SK-N-SH (cell line): Measurements from ENCODE around the gene FRMPD3. TPM values are rescaled to one million over a fixed set of nuclear protein-coding genes. Genes with fewer than 3 reads are reported as not detected.

Source experiments
- CTCF ChIA-PET: fragments of 300-600, 350-600 bp; formaldehyde crosslinking; extraction: SDS; loops from one replicate; lab custom pipeline; 2021; lab: Yijun Ruan, JAX
- POLR2A ChIA-PET: fragments of 350-600 bp; sonication (Branson Sonifier 250); formaldehyde crosslinking; extraction: SDS; loops from one replicate; lab custom pipeline; 2020; ENCODE audit warnings: antibody characterized with exemption, inconsistent platforms; lab: Yijun Ruan, JAX
- DNase-seq: peaks from one replicate; pipeline ENCODE4 v3.0.0; 2012
- H2AFZ ChIP-seq: fragments of 200-600 bp; sonication (generic); 2 replicates; pipeline ENCODE4 v1.8.1; 2016; ENCODE audit warnings: antibody characterized with exemption, mild to moderate bottlenecking, low read depth
- H3F3A ChIP-seq: fragments of 200-600 bp; sonication (generic); replicated peaks from 2 replicates; pipeline ENCODE3; 2016; ENCODE audit warnings: antibody characterized with exemption, mild to moderate bottlenecking; ENCODE audit not compliant: insufficient read depth
- H3K27ac ChIP-seq, 2 experiments: fragments of 200-500 bp in 1 of 2; fragments of 200-600 bp in 1 of 2; sonication (Bioruptor generic) in 1 of 2; sonication (generic), shearing (Covaris generic) in 1 of 2; 2 replicates each; pipeline versions ENCODE4 v1.5.1 to v1.6.1; 2014 to 2016; ENCODE audit warnings: low read depth in 2 of 2, inconsistent platforms in 1 of 2, low read length in 1 of 2, mild to moderate bottlenecking in 1 of 2, mixed read lengths in 1 of 2
- H3K27me3 ChIP-seq: fragments of 200-600 bp; sonication (generic), shearing (Covaris generic); 2 replicates; pipeline ENCODE4 v1.6.1; 2016; ENCODE audit warnings: mixed run types; ENCODE audit not compliant: insufficient read depth
- H3K36me3 ChIP-seq, 2 experiments: fragments of 200-500 bp in 1 of 2; fragments of 200-600 bp in 1 of 2; sonication (Bioruptor generic) in 1 of 2; sonication (generic) in 1 of 2; replicated peaks in 1 of 2; 2 replicates each; pipeline versions ENCODE3 to v1.5.1; 2014 to 2016; ENCODE audit warnings: low read length in 1 of 2, mild to moderate bottlenecking in 1 of 2; ENCODE audit not compliant: insufficient read depth in 2 of 2, control insufficient read depth in 1 of 2
- H3K4me1 ChIP-seq, 2 experiments: fragments of 200-500 bp in 1 of 2; fragments of 200-600 bp in 1 of 2; sonication (Bioruptor generic) in 1 of 2; sonication (generic), shearing (Covaris generic) in 1 of 2; 2 replicates each; pipeline versions ENCODE4 v1.5.1 to v1.6.1; 2014 to 2016; ENCODE audit warnings: low read depth in 1 of 2, low read length in 1 of 2, mixed run types in 1 of 2; ENCODE audit not compliant: insufficient read depth in 2 of 2, control insufficient read depth in 1 of 2
- H3K4me2 ChIP-seq: fragments of 200-600 bp; sonication (generic), shearing (Covaris generic); 2 replicates; pipeline ENCODE4 v1.6.1; 2017; ENCODE audit warnings: mixed run types
- H3K4me3 ChIP-seq, 2 experiments: fragments of 200-500 bp in 1 of 2; fragments of 200-600 bp in 1 of 2; sonication (Bioruptor generic) in 1 of 2; sonication (generic), shearing (Covaris generic) in 1 of 2; 2 replicates each; pipeline versions ENCODE4 v1.5.1 to v1.8.1; 2014 to 2016; ENCODE audit warnings: low read depth in 2 of 2, inconsistent platforms in 1 of 2, low read length in 1 of 2, mild to moderate bottlenecking in 1 of 2, mixed read lengths in 1 of 2, moderate library complexity in 1 of 2
- H3K79me2 ChIP-seq: fragments of 200-600 bp; sonication (generic); 2 replicates; pipeline ENCODE4 v1.8.1; 2017; ENCODE audit warnings: mild to moderate bottlenecking; ENCODE audit not compliant: insufficient read depth
- H3K9ac ChIP-seq: fragments of 200-600 bp; sonication (generic); 2 replicates; pipeline ENCODE4 v1.6.1; 2017; ENCODE audit warnings: mixed run types
- H3K9me2 ChIP-seq: fragments of 200-600 bp; sonication (generic); 2 replicates; pipeline ENCODE4 v1.6.1; 2017; ENCODE audit warnings: mixed run types
- H3K9me3 ChIP-seq: fragments of 200-600 bp; sonication (generic); 2 replicates; pipeline ENCODE4 v1.6.1; 2017; ENCODE audit warnings: mixed run types, mild to moderate bottlenecking, moderate library complexity
- H4K20me1 ChIP-seq: fragments of 200-600 bp; sonication (generic); 2 replicates; pipeline ENCODE4 v1.6.1; 2017; ENCODE audit warnings: mild to moderate bottlenecking, mixed run types; ENCODE audit not compliant: insufficient read depth
- CTCF ChIP-seq: fragments of 200-600 bp; sonication (generic); IDR thresholded peaks from 2 replicates; pipeline ENCODE4 v1.6.1; 2017; ENCODE audit warnings: antibody characterized with exemption, mild to moderate bottlenecking, moderate library complexity
- ELF1 ChIP-seq: IDR thresholded peaks from 2 replicates; pipeline ENCODE4 v1.4.0; 2012
- EZH2phosphoT487 ChIP-seq: fragments of 200-600 bp; sonication (generic); IDR thresholded peaks from 2 replicates; pipeline ENCODE4 v1.6.1; 2017; ENCODE audit warnings: low read depth, mixed run types, mild to moderate bottlenecking, antibody characterized with exemption, moderate library complexity, borderline replicate concordance
- FOSL2 ChIP-seq: IDR thresholded peaks from 2 replicates; pipeline ENCODE4 v1.4.0; 2012; ENCODE audit warnings: low read depth, mild to moderate bottlenecking, moderate library complexity, borderline replicate concordance
- FOXM1 ChIP-seq: IDR thresholded peaks from 2 replicates; pipeline ENCODE4 v1.4.0; 2012; ENCODE audit warnings: low read depth, mild to moderate bottlenecking
- GABPA ChIP-seq: IDR thresholded peaks from 2 replicates; pipeline ENCODE4 v1.4.0; 2012; ENCODE audit warnings: low read depth, mild to moderate bottlenecking
- NFIC ChIP-seq: IDR thresholded peaks from 2 replicates; pipeline ENCODE4 v1.4.0; 2012; ENCODE audit warnings: borderline replicate concordance
- POLR2AphosphoS5 ChIP-seq: IDR thresholded peaks from 2 replicates; pipeline ENCODE4 v1.6.1; 2012; ENCODE audit warnings: low read depth, low read length
- RAD21 ChIP-seq: IDR thresholded peaks from 2 replicates; pipeline ENCODE4 v1.6.1; 2012; ENCODE audit warnings: mild to moderate bottlenecking, low read length
- RCOR1 ChIP-seq: fragments of 150-350 bp; IDR thresholded peaks from 2 replicates; pipeline ENCODE4 v1.6.1; 2017; ENCODE audit warnings: antibody characterized with exemption, low read length
- RXRA ChIP-seq: IDR thresholded peaks from 2 replicates; pipeline ENCODE4 v1.4.0; 2012; ENCODE audit warnings: low read depth, mild to moderate bottlenecking, borderline replicate concordance
- SMC3 ChIP-seq: IDR thresholded peaks from 2 replicates; pipeline ENCODE4 v1.6.1; 2012; ENCODE audit warnings: low read depth, low read length, improper control_type of control experiment
- TAF1 ChIP-seq: IDR thresholded peaks from 2 replicates; pipeline ENCODE4 v1.6.1; 2012; ENCODE audit warnings: low read depth, mild to moderate bottlenecking, low read length, moderate library complexity, borderline replicate concordance
- TEAD4 ChIP-seq: IDR thresholded peaks from 2 replicates; pipeline ENCODE4 v1.4.0; 2012; ENCODE audit warnings: mild to moderate bottlenecking, borderline replicate concordance; ENCODE audit not compliant: insufficient read depth
- USF1 ChIP-seq: IDR thresholded peaks from 2 replicates; pipeline ENCODE4 v1.4.0; 2012; ENCODE audit warnings: low read depth, borderline replicate concordance
- WGBS: methylation state at CpG from one replicate; pipeline ENCODE4 v1.1.6; 2017; ENCODE audit warnings: low lambda C conversion rate; 5-methylcytosine and 5-hydroxymethylcytosine counted together
- polyA plus RNA-seq, 3 experiments: library from polyadenylated mRNA; depleted of rRNA; stranded (reverse); fragments of >200 nt; gene quantifications; 2 replicates each; pipeline ENCODE4 v1.2.3, GENCODE V29; 2012
- TF ChIP-seq, protein P1 (sequence below): IDR thresholded peaks from 2 replicates; pipeline ENCODE4; 2012
- TF ChIP-seq, protein P2 (sequence below): IDR thresholded peaks from 2 replicates; pipeline ENCODE4 v1.4.0; 2012; ENCODE audit warnings: low read depth

Gene FRMPD3
- polyA plus RNA-seq, 1 of the 3 experiments (the other 2 are of a cell fraction): 0.03 TPM

DNA sequence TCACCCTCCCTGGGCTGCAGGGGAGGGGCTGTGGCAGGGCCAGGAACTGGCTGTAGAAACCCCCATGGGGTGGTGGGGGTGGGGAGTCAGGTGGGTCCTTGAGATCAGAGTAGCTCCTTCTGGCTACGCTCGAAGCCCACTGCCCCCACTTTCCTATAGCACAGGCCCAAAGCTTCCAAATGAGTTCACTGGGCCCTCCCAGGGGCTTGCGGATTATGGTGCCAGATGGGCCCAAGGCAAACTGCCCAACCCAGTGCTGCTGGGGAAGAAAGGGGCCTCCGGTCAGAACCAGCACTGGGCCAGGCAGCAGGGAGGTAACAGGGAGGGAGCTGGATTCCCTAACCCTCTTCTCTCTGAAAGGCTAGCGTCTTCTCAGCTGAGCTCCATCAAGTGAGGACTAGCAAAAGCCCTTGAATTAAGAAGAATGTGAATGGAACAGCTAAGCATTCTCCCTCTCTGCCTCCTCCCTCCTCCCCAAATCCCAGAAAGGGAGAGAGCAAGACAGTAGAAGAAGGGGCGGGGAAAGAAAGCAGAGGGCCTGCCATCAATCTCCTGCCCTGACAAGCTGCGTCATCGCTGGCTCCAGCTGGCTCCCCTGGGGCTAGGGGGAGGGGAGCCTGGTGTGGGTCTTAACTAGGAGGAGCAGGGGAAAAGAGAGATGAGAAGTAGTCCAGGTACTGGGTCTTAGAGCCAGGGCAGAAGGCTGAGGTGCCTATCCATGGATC, 34.7 kb downstream of the FRMPD3 start:
- Histone ChIP-seq H4K20me1 (no peaks in the 10 kb centered on the region), H3K4me3 (no peak overlapping the region), H3K4me2 (no peak overlapping the region), H3K79me2 (no peaks in the 10 kb centered on the region), H3K27ac (no peak overlapping the region), H3K9me2 (no peaks in the 10 kb centered on the region), H2AFZ (no peak overlapping the region), H3K9me3 (no peaks in the 10 kb centered on the region), H3K36me3 (no peaks in the 10 kb centered on the region), H3K9ac (no peak overlapping the region), H3K4me1 (peaks cover 0 to 2% of the 10 kb centered on the region in 2 experiments; a peak in 1 of 4 replicates), H3F3A (no peaks in the 10 kb centered on the region), H3K27me3 (no peaks in the 10 kb centered on the region; the same call in 1 of the 2 replicates)
- WGBS: 29% methylated on average over 4 of the region's 8 CpGs
- ChIA-PET POLR2A (no interaction called here), CTCF (no interaction called here)
- peak; percentile 39 for DNase-seq
- TF ChIP-seq NFIC (no peak), ELF1 (no peak)
- TF ChIP-seq, protein P1, sequence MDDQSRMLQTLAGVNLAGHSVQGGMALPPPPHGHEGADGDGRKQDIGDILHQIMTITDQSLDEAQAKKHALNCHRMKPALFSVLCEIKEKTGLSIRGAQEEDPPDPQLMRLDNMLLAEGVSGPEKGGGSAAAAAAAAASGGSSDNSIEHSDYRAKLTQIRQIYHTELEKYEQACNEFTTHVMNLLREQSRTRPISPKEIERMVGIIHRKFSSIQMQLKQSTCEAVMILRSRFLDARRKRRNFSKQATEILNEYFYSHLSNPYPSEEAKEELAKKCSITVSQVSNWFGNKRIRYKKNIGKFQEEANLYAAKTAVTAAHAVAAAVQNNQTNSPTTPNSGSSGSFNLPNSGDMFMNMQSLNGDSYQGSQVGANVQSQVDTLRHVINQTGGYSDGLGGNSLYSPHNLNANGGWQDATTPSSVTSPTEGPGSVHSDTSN: peak; percentile 60

DNA sequence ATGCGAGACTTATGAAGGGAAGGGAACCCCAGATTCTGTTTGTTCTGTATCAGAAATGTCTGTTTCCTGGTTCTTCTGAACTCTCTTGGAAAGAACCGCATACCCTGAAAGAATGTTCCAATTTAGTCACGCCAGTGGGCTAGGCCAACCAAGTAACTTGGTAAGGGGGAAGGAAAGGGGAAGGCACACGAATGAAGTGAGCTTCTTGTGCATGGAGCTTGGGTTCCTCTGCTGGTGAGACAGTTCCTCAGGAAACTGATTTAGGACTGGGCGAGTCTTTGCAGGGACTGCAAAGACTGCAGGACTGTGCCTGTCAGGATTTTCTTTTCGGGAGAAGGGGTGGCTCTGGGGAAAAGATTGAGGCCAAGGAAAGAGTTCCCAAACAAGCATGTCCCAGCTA, 35.6 kb downstream of the FRMPD3 start:
- Histone ChIP-seq H3K79me2 (no peaks in the 10 kb centered on the region), H2AFZ (no peak overlapping the region), H3K9me2 (no peaks in the 10 kb centered on the region), H3K9ac (no peak overlapping the region), H3K36me3 (no peaks in the 10 kb centered on the region), H3K4me2 (no peak overlapping the region)
- WGBS: 39% methylated on average over 6 of the region's 6 CpGs
- CTCF ChIA-PET: no interaction called here
- no peak for DNase-seq
- TF ChIP-seq FOSL2 (no peak), TEAD4 (no peak), SMC3 (no peak), CTCF (no peak), FOXM1 (no peak), GABPA (no peak), TAF1 (no peak), USF1 (no peak), RCOR1 (no peak), POLR2AphosphoS5 (no peak), EZH2phosphoT487 (no peak), RXRA (no peak), ELF1 (no peak), NFIC (no peak), RAD21 (no peak)
- TF ChIP-seq, protein P2, sequence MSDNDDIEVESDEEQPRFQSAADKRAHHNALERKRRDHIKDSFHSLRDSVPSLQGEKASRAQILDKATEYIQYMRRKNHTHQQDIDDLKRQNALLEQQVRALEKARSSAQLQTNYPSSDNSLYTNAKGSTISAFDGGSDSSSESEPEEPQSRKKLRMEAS: no peak
- TF ChIP-seq, protein P1: no peak
- TF ChIP-seq, all 33 proteins: peak for 0
- Histone ChIP-seq H3K4me1 (peaks cover 0 to 2% of the 10 kb centered on the region in 2 experiments; a peak in 1 of 4 replicates), H3K9me3 (no peaks in the 10 kb centered on the region), H4K20me1 (no peaks in the 10 kb centered on the region), H3K27ac (no peak overlapping the region), H3K4me3 (no peak overlapping the region), H3K27me3 (no peaks in the 10 kb centered on the region; the same call in 1 of the 2 replicates), H3F3A (no peaks in the 10 kb centered on the region)
- POLR2A ChIA-PET: no interaction called here
